K562 (cell line): ENCODE measurements around the gene NLGN3.

Source experiments
- ARHGAP35 ChIP-seq: fragments of 450-650 bp; IDR thresholded peaks from 2 replicates; pipeline ENCODE4 v1.6.1; 2018; ENCODE audit not compliant: partially characterized antibody
- ATF1 ChIP-seq, 2 experiments: fragments of 450-650 bp in 1 of 2; IDR thresholded peaks; 2 replicates each; pipeline ENCODE4 v1.6.1; 2016; ENCODE audit warnings: missing compliant biosample characterization in 1 of 2, missing genetic modification characterization in 1 of 2
- FOXK2 ChIP-seq, 2 experiments: fragments of 450-650 bp; IDR thresholded peaks in 1 of 2; conservative IDR thresholded peaks in 1 of 2; 2 replicates each; pipeline ENCODE4 v1.6.1; 2016; ENCODE audit warnings: low read depth in 2 of 2, mild to moderate bottlenecking in 1 of 2
- KDM2B ChIP-seq: fragments of 250-450 bp; sonication (Bioruptor Pico); IDR thresholded peaks from 2 replicates; pipeline ENCODE4 v1.8.0; 2021; ENCODE audit warnings: mild to moderate bottlenecking, moderate library complexity
- NFE2 ChIP-seq: IDR thresholded peaks from 2 replicates; pipeline ENCODE4 v1.6.1; 2014; ENCODE audit warnings: antibody characterized with exemption, low read depth
- SLC30A9 ChIP-seq: fragments of 250-450 bp; sonication (Bioruptor Pico); IDR thresholded peaks from 2 replicates; pipeline ENCODE4 v1.8.0; 2022; ENCODE audit warnings: mild to moderate bottlenecking, moderate library complexity
- SPI1 ChIP-seq: IDR thresholded peaks from 2 replicates; pipeline ENCODE4 v1.6.1; 2011; ENCODE audit warnings: low read depth, low read length, control low read depth, borderline replicate concordance
- YY1 ChIP-seq, 3 experiments: IDR thresholded peaks; 2 replicates each; pipeline ENCODE4 v1.6.1; 2011; ENCODE audit warnings: low read length in 2 of 3, mild to moderate bottlenecking in 2 of 3, moderate library complexity in 2 of 3, borderline replicate concordance in 1 of 3, control low read depth in 1 of 3, low read depth in 1 of 3; ENCODE audit not compliant: insufficient read depth in 3 of 3, insufficient replicate concordance in 2 of 3, control insufficient read depth in 1 of 3, insufficient read length in 1 of 3; ENCODE audit errors: extremely low read depth in 1 of 3
- ZNF23 ChIP-seq: fragments of 250-450 bp; sonication (Bioruptor Pico); IDR thresholded peaks from 2 replicates; pipeline ENCODE4 v1.4.0; 2020; ENCODE audit warnings: mild to moderate bottlenecking
- ZNF668 ChIP-seq: fragments of 250-450 bp; sonication (Bioruptor Pico); IDR thresholded peaks from 2 replicates; pipeline ENCODE4 v1.8.0; 2022; ENCODE audit warnings: mild to moderate bottlenecking, inconsistent platforms
- ZNF780A ChIP-seq: fragments of 250-450 bp; sonication (Bioruptor Pico); IDR thresholded peaks from 2 replicates; pipeline ENCODE4 v1.5.0; 2021; ENCODE audit warnings: mild to moderate bottlenecking
- TF ChIP-seq, protein P1 (sequence below), 3 experiments: IDR thresholded peaks in 2 of 3; conservative IDR thresholded peaks in 1 of 3; 2 replicates each; pipeline ENCODE4 v1.5.1; 2011 to 2012; ENCODE audit warnings: low read length in 3 of 3, mild to moderate bottlenecking in 3 of 3, control low read depth in 2 of 3, improper control_type of control experiment in 1 of 3, inconsistent platforms in 1 of 3, low read depth in 1 of 3, mixed read lengths in 1 of 3, moderate library complexity in 1 of 3; ENCODE audit not compliant: insufficient read depth in 2 of 3

GRCh38 chrX:71212536-71212935 is 67.9 kb downstream of the NLGN3 start:
- TF ChIP-seq SLC30A9 (CRISPR knock-in tag) (no peak), ZNF23 (no peak), YY1 (IDR thresholded peaks at IDR 0.05; ENCODE audit: borderline replicate concordance in 1 of 3, control insufficient read depth in 1 of 3, extremely low read depth in 1 of 3, insufficient read depth in 3 of 3, insufficient read length in 1 of 3, insufficient replicate concordance in 2 of 3, low read depth in 1 of 3, low read length in 2 of 3) (no peak), KDM2B (CRISPR knock-in tag) (no peak), ARHGAP35 (no peak), NFE2 (no peak), SPI1 (no peak), ATF1 (CRISPR knock-in tag; IDR thresholded peaks at IDR 0.05) (no peak), ATF1 (tag; IDR thresholded peaks at IDR 0.05) (no peak), ZNF668 (CRISPR knock-in tag) (no peak), ZNF780A (CRISPR knock-in tag) (no peak), FOXK2 (conservative IDR thresholded peaks at IDR 0.05 in 1 of 2, IDR thresholded peaks at IDR 0.05 in 1 of 2; ENCODE audit: low read depth in 2 of 2) (no peak)
- TF ChIP-seq, protein P1, sequence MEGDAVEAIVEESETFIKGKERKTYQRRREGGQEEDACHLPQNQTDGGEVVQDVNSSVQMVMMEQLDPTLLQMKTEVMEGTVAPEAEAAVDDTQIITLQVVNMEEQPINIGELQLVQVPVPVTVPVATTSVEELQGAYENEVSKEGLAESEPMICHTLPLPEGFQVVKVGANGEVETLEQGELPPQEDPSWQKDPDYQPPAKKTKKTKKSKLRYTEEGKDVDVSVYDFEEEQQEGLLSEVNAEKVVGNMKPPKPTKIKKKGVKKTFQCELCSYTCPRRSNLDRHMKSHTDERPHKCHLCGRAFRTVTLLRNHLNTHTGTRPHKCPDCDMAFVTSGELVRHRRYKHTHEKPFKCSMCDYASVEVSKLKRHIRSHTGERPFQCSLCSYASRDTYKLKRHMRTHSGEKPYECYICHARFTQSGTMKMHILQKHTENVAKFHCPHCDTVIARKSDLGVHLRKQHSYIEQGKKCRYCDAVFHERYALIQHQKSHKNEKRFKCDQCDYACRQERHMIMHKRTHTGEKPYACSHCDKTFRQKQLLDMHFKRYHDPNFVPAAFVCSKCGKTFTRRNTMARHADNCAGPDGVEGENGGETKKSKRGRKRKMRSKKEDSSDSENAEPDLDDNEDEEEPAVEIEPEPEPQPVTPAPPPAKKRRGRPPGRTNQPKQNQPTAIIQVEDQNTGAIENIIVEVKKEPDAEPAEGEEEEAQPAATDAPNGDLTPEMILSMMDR (IDR thresholded peaks at IDR 0.05 in 2 of 3, conservative IDR thresholded peaks at IDR 0.05 in 1 of 3; ENCODE audit: insufficient read depth in 2 of 3, low read depth in 1 of 3, low read length in 3 of 3) = no peak
